Measurements from ENCODE around the gene TRPM3. TPM values are rescaled to one million over a fixed set of nuclear protein-coding genes. Genes with fewer than 3 reads are reported as not detected.

The TRPM3 gene
- total RNA-seq, 1 experiment from 2014 or later: 5.4 TPM

GRCh38 chr9:70561111-70561510 lies 560.3 kb downstream of the TRPM3 start:
- Mint-ChIP-seq H3K36me3 (no peaks in the 10 kb centered on the region), H3K27me3 (ENCODE audit: low read depth) (peaks cover 4% of the 10 kb centered on the region; the same call in 1 of the 2 replicates), H3K4me1 (peaks cover 18% of the 10 kb centered on the region), H3K27ac (no peak overlapping the region), H3K4me3 (no peak overlapping the region), H3K9me3 (no peaks in the 10 kb centered on the region)
- ChIA-PET POLR2A (no interaction called here), CTCF (no interaction called here)
- no peak for TF ChIP-seq JUN (CRISPR knock-in tag; IDR thresholded peaks at IDR 0.05)
- no peak for ATAC-seq
- DNase-seq (ENCODE audit: low spot score): no peak

- H3K36me3 Mint-ChIP-seq: no peaks in the 10 kb centered on the region
- TF ChIP-seq PRRX2 (CRISPR knock-in tag; IDR thresholded peaks at IDR 0.05): no peak
- no peak for TF ChIP-seq JAZF1 (CRISPR knock-in tag; IDR thresholded peaks at IDR 0.05)
- TF ChIP-seq ZNF532 (CRISPR knock-in tag; IDR thresholded peaks at IDR 0.05; ENCODE audit: borderline replicate concordance): no peak
- TF ChIP-seq TEAD1 (CRISPR knock-in tag; IDR thresholded peaks at IDR 0.05): no peak
- no peak for TF ChIP-seq NR3C1 (CRISPR knock-in tag; conservative IDR thresholded peaks at IDR 0.05; ENCODE audit: low read depth)
- TF ChIP-seq FOXP4 (CRISPR knock-in tag; IDR thresholded peaks at IDR 0.05): no peak
- no peak for TF ChIP-seq ZNF138 (CRISPR knock-in tag; conservative IDR thresholded peaks at IDR 0.05)
- no peak for TF ChIP-seq NR2C2 (CRISPR knock-in tag; IDR thresholded peaks at IDR 0.05)
- TF ChIP-seq ZMAT4 (CRISPR knock-in tag; IDR thresholded peaks at IDR 0.05): no peak
- no peak for TF ChIP-seq SMAD4 (CRISPR knock-in tag; IDR thresholded peaks at IDR 0.05)
- H3K4me3 Mint-ChIP-seq: no peak overlapping the region
- H3K9me3 Mint-ChIP-seq: 0 out of 2 replicates have a peak, but pooled peaks cover 3% of the 10 kb centered on the region
- no peak overlapping the region for H3K27ac Mint-ChIP-seq
- CTCF ChIA-PET: no interaction called here
- peaks cover 27% of the 10 kb centered on the region for H3K4me1 Mint-ChIP-seq
- DNase-seq (ENCODE audit: low spot score): no peak
- H3K27me3 Mint-ChIP-seq (ENCODE audit: low read depth): peaks cover 4% of the 10 kb centered on the region; the same call in 1 of the 2 replicates
- POLR2A ChIA-PET: no interaction called here
- no peak for ATAC-seq
Measured at GRCh38 chr9:70559102-70559501, 562.3 kb downstream of the TRPM3 start.

- DNase-seq (ENCODE audit: low spot score) (no peak), ATAC-seq (no peak)
- ChIA-PET CTCF (no interaction called here), POLR2A (no interaction called here)
- Mint-ChIP-seq H3K9me3 (0 out of 2 replicates have a peak, but pooled peaks cover 3% of the 10 kb centered on the region), H3K36me3 (no peaks in the 10 kb centered on the region), H3K4me3 (no peak overlapping the region), H3K4me1 (peaks cover 32% of the 10 kb centered on the region), H3K27ac (no peak overlapping the region), H3K27me3 (ENCODE audit: low read depth) (no peaks in the 10 kb centered on the region)
- TF ChIP-seq GTF2I (CRISPR knock-in tag; conservative IDR thresholded peaks at IDR 0.05): no peak
- TF ChIP-seq ZNF138 (CRISPR knock-in tag; conservative IDR thresholded peaks at IDR 0.05): no peak
- no peak for TF ChIP-seq CREB1 (CRISPR knock-in tag; IDR thresholded peaks at IDR 0.05)
- TF ChIP-seq CTCF (IDR thresholded peaks at IDR 0.05): no peak
- TF ChIP-seq MXD4 (CRISPR knock-in tag; IDR thresholded peaks at IDR 0.05; ENCODE audit: borderline replicate concordance): no peak
- no peak for TF ChIP-seq JAZF1 (CRISPR knock-in tag; IDR thresholded peaks at IDR 0.05)
- TF ChIP-seq ATF3 (CRISPR knock-in tag; conservative IDR thresholded peaks at IDR 0.05): no peak
- TF ChIP-seq PRDM15 (CRISPR knock-in tag; IDR thresholded peaks at IDR 0.05): no peak
- TF ChIP-seq EMX1 (CRISPR knock-in tag; IDR thresholded peaks at IDR 0.05): no peak
- no peak for TF ChIP-seq MAX (CRISPR knock-in tag; IDR thresholded peaks at IDR 0.05)
Measured at GRCh38 chr9:70557661-70558369, 563.6 kb downstream of the TRPM3 start.

Data from WTC11 (cell line).